TTC549 (cell line): ENCODE data around the gene TMC7.

ENCODE experiments used
- FAIRE-seq: peaks from 2 replicates; lab custom pipeline; 2012; peaks lifted over from hg19 to GRCh38; lab: Jason Lieb, UNC

The TMC7 gene

GRCh38 chr16:19092653-19093410 lies 109.1 kb downstream of the TMC7 start:
- FAIRE-seq = no peak

- FAIRE-seq = no peak
Measured at GRCh38 chr16:19093631-19094541, 110.2 kb downstream of the TMC7 start.

GRCh38 chr16:19094542-19095365 lies 111.0 kb downstream of the TMC7 start:
- FAIRE-seq = no peak

GRCh38 chr16:19095654-19096053 lies 111.9 kb downstream of the TMC7 start:
- FAIRE-seq = no peak

GRCh38 chr16:19098173-19098572 lies 114.4 kb downstream of the TMC7 start:
- FAIRE-seq = no peak

- no peak for FAIRE-seq
Measured at GRCh38 chr16:19102187-19102872, 118.6 kb downstream of the TMC7 start.

- FAIRE-seq = no peak
Measured at GRCh38 chr16:19104607-19105006, 120.9 kb downstream of the TMC7 start.

GRCh38 chr16:19105131-19105530 lies 121.4 kb downstream of the TMC7 start:
- no peak for FAIRE-seq

- FAIRE-seq = no peak
Measured at GRCh38 chr16:19105891-19106624, 122.3 kb downstream of the TMC7 start.

- no peak for FAIRE-seq
Measured at GRCh38 chr16:19106625-19107020, 122.9 kb downstream of the TMC7 start.

- no peak for FAIRE-seq
Measured at GRCh38 chr16:19108409-19109287, 124.9 kb downstream of the TMC7 start.

- FAIRE-seq = no peak
Measured at GRCh38 chr16:19109288-19109664, 125.5 kb downstream of the TMC7 start.

GRCh38 chr16:19110537-19111360 lies 127.0 kb downstream of the TMC7 start:
- FAIRE-seq = no peak

- no peak for FAIRE-seq
Measured at GRCh38 chr16:19112099-19112407, 128.3 kb downstream of the TMC7 start.
